ENCODE data around the gene CLASRP. TPM values are rescaled to one million over a fixed set of nuclear protein-coding genes. Genes with fewer than 3 reads are reported as not detected.
A peak's percentile ranks its signal among the peaks of the same experiment; 100 is the strongest.
"Not testable (repeated sequence)": the region's sequence is repeated elsewhere in the genome, so short reads cannot be mapped to it uniquely, and the experiment has no call there.

The CLASRP gene
- total RNA-seq, 1 donor from 2014 or later, result 30.8 TPM

DNA sequence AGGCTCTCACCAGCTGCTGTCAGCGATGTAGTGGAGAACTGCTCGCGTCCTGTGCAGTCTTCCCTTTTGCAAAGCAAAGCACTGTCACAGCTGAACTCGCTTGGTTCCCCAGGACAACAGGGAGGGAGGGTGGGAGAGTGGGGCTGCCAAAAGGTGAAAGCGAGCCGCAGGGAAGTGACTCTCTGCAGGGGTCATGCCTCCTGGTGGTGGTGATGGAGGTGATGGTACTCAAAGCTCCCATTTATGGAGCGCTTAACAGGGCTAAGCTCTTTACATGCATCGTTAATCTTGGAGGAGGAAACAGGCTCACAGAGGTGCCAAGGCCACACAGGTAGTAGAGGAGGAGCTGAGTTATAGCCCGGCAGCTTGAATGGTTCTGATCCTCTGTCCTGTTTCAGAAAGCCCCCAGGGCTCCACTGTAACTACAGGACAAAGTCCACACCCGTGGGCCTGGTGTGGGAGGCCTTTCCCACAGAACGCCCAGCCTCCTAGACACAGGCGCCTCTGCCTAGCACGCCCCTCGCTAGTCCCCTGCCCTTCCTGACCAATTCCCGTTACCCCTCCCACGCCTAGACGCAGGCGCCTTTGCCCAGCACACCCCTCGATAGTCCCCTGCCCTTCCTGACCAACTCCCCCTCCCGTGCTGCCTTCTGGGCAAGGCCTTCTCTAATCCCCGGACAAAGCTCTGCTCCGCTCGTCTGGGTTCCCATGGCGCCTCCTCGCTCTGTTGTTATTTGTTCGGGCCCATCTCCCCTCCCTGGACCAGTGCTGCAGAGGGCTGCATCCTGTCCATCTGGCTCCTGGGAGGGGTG is 64.9 kb downstream of the CLASRP start:
- peak; percentile 3 for ATAC-seq

DNA sequence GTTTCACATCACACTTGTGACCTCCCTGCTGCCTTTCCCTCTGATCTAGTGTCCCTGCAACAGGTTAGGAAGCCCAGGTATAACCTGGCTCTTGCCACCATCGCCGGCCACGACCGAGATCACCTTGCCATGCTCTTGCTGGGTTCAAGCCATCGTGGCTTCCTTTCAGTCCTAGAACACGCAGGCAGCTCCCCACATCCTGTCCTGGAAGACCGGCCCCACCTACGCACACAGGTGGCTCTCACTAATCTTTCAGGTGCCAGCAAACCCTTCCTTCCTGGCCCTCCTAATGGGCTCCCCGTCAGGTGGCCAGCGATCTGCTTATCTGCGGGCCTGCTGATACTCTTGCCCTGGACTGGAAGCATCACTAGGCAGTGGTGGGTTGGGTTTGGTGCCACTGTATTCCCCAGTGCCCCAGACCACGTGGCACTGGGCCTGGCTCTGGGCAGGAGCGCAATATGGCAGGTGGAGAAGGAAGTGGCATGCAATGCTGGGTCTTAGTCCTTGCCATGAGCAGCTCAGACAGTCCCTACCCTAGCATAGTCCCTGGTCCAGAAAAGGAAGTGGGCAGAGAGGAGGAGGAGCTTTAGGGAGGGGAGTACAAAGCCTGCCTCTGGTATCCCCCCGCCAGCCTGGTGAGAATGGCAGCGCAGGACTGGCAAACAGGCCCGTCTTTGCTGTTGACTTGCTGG is 66.0 kb downstream of the CLASRP start:
- no peak for ATAC-seq

DNA sequence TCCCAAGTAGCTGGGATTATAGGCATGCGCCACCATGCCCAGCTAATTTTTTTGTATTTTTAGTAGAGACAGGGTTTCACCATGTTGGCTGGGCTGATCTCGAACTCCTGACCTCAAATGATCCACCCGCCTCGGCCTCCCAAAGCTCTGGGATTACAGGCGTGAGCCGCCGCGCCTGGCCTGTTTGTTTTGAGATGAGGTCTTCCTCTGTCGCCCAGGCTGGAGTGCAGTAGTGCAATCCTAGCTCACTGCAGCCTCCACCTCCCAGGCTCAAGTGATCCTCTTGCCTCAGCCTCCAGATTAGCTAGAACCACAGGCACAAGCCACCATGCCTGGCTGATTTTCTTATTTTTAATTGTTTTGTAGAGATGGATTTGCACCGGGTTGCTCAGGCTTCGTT is 67.5 kb downstream of the CLASRP start:
- not testable (repeated sequence) for ATAC-seq

DNA sequence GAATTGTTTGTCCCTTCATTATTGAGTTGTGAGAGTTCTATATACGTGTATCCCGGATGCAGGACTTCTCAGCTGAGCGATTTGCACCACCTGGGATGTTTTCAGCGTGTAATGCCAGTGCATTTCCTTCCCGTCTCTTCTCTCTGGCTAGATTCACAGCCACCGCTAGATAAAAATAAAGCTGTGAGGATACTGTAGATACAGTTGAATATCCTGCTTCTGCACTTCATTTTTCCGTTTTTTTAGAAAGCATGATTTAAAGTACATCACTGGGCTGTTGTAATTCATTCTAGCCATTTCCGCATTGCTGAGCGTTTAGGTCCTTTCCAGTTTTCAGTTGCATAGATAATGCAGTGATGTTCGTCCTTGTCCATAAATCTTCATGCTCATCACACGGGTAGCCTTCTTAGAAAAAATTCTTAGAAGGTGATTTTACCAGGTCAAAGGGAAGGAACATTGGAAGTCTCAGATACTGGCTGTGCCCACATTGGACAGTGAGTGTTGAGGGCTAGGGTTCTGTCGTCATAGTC is 68.8 kb downstream of the CLASRP start:
- ATAC-seq, result no peak

DNA sequence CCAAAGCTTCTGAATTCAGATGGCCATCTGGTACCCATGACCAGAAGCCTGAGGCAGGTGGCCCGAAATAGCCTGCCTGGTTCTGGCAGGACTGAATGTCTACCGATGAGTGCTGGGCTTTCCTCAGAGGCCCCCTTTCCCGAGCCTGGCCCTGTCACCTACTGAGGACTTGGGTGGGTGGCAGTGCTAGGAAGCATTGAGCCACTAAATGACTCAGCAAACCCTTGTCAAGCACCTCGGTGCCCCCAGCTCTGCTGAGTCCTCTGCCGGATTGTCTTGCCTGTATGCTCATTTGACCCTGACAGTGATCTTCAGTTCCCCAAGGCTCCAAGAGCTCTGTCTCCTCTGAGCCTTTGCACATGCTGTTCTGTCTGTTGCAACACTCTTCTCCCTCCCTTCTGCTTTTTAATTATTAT is 72.0 kb downstream of the CLASRP start:
- ATAC-seq, result no peak

DNA sequence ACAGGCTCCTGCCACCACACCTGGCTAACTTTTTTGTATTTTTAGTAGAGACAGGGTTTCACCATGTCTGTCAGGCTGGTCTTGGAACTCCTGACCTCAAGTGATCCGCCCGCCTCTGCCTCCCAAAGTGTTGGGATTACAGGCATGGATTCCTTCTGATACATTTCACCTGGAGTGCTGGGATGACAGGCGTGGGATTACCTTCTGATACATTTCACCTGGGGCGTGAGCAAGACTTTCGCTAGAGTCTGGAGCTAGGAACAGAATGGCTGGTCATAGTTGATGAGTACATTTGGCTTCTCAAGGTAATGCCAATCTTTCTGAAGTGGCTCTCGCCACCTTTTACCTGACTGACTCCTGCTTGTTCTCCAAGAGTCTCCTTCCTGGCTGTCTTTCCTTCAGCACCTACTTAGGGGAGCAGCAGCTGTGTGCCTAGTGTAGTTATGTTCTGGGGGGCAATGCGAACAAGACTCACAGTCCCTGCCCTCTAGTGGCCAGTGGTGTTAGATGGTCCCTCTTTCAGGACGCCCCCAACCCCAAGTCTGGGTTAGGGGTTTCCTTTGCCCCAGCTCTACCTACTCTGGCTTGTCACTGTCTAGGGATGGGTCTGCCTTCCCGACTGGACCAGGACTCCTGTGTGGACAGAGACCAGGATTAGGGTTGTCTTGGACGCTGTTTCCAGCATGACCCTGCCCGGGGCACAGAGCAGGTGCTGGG is 73.4 kb downstream of the CLASRP start:
- ATAC-seq, result no peak

DNA sequence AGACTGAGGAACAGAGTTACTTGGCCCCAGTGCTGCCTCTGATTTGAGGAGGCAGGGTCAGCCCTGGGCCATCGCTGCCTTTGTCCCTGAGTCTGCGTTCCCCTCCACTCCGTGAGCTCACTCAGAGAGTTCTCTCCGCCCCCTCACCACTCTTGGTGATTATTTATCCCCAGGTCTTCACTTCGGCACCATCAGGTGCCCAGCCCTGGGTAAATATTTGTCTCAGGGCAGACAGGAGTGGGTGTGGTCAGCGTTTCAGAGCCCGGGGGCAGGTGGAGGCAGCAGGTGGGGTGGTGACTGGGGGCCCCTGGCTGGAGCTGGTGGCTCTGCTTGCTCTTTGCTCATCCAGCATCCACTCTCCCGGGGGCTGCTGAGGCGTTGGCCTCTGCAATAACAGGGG is 74.8 kb downstream of the CLASRP start:
- peak; percentile 27 for ATAC-seq

DNA sequence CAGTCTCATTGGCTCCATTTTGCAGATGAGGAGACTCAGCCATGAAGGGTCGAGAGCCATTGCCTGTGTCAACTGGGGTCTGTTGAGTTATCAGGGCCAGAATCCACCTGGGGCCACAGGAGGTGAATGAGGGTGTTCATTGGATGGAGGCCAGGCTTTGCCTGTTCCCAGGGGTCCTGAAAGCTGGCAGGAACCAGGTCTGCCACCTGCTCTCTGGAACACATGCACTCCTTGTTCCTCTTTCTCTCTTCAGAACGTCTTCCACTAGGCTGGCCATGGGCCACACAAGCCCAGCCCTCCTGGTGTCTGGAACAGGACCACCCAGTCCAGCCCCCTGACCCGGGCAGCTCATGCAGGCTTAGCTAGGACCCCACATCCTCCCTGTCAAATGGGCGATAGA is 75.3 kb downstream of the CLASRP start:
- no peak for ATAC-seq

DNA sequence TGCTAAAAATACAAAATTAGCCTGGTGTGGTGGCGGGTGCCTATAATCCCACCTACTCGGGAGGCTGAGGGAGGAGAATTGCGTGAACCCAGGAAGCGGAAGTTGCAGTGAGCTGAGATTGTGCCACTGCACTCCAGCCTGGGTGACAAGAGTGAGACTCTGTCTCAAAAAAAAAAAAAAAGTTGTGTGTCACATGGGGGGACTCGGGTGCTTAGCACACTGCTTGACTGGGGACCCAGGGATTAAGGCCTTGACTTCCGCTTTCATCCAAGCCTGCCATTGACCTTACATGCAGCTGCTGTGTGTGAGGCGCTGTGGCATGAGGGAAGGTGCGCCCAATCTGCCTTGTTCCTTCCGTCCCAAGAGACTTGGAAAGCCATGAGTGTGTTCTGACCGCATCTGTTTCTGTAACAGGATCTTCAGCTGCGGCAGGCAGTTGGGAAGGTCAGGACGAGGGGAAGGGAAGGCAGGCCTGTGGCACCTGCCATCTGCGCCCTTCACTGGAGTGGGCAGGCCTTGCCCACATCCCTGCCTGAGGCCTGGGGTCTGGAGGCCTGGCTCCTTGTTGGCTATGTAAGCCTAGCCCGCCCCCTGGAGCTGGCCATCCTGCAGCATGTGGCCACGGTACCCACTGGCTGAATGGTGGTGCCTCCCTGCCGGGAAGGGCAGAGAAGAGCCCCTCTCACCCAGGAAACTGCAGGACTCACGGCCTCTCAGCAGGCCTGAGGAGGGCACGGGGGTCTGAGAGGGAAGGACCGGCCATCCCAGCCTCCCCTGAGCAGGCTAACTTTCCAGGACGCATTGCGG is 77.2 kb downstream of the CLASRP start:
- no peak for ATAC-seq

DNA sequence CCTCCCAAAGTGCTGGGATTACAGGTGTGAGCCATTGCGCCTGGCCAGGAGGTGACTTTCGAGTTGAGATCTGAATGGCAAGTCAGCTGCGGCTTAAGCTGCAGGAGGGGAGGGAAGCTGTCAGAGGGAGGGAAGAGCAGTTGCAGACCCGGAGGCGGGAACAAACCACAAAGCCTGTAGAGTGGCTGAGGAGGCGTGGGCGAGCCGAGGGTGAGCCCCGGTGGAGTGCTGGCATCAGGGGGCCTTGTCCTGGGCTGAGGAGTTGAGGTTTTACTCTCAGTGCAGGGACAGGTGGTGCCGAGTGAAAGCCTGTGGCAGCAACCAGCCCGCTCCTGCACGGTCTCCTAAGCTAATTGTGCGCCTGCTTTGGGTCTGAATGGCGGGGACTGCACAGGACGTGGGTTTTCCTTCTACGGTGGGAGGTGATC is 78.3 kb downstream of the CLASRP start:
- ATAC-seq, result no peak

DNA sequence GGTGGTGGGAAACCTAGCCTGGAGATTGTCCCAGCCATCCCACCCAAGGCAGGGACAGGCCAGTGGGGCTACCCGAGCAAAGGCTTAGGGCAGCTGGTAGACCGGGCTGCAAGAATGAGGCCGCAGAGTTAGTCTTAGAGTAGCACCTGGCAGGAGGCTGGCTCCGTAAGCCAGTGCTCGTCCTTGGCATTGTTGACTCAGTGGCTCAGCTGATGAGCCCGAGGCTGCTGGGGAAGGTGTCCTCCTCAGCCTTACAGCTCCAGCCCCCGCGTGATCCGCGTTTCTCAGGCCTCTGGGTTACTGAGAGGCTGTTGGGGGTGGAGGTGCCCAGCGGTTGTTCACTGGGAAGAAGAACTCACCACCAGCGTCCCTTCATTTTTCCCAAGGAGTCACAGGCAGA is 78.8 kb downstream of the CLASRP start:
- ATAC-seq, result peak; percentile 11

DNA sequence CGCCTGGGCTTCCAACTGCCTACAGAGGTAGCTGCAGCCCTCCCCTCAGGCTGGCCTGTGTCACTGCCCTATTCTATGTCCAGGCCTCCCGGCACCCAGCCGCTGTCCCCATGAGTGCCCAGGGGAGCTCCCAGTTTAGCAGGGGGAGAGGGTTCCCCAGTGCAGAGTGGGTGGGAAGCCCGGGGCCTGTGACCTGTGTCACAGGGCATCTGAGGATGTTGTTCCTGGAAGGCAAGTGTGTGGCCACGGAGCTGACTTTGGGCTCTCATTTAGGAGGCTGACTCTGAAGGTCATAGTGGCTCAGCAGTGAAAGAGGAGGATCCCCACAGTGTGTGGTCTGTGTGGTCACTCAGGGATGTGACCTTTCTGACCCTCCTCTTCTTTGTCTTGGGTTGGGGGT is 79.3 kb downstream of the CLASRP start:
- no peak for ATAC-seq

DNA sequence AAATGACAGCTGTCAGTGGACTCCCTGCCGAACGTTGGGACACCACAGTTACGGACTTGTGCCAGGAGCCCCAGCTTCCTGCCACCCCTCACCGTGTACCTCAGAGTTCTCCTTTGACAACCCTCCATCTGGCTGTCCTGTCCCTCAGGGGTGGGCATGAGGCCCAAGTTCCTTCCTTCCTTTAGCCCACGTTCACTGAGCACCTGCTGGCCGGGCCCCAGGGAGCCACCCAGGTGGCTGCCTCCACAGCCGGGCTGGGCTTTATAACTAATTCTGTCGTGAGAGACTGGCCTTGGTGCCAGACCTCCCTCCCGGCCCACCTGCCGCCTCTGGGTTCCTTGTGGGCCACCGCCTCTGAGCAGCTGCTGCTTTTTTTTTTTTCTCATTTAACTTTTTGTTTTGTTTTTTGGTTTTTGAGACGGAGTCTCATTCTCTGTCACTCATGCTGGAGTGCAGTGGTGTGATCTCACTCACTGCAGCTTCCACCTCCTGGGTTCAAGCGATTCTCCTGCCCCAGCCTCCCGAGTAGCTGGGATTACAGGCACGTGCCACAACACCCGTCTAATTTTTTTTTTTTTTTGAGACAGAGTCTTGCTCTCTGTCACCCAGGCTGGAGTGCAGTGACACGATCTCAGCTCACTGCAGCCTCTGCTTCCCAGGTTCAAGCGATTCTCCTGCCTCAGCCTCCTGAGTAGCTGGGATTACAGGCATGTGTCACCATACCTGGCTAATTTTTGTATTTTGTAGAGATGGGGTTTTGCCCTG is 79.9 kb downstream of the CLASRP start:
- not testable (repeated sequence) for ATAC-seq

DNA sequence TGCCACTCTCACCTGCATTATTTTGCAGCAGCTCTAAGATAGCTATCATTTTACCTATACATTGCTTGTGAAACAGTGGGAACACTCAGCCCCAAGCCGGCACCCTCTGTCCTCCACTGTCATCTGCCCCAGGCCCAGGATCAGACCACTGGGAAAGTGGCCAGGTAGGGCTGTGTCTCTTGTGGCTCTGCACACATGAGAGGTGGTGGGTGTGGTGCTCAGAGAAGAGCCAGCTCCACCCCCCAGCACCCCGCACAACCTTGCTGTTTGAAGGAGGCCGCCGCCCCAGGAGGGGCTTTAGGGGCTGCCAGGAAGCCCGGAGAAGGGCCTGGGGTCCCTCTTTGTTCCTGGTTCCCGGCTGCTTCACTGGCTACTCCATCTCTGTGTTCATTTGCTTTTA is 80.7 kb downstream of the CLASRP start:
- ATAC-seq, result no peak

Other genes with a start within 250 kb of the CLASRP start
- gene BCAM, start 229.9 kb upstream of the CLASRP start, total RNA-seq, result 13.3 TPM
- 64.4 TPM for gene NECTIN2, start 192.7 kb upstream of the CLASRP start, total RNA-seq
- gene TOMM40, start 147.8 kb upstream of the CLASRP start, total RNA-seq, result 71.4 TPM
- 5.7 TPM for gene APOE, start 133.2 kb upstream of the CLASRP start, total RNA-seq
- 4.7 TPM for gene APOC1, start 124.4 kb upstream of the CLASRP start, total RNA-seq
- not detected for gene APOC4, start 96.8 kb upstream of the CLASRP start, total RNA-seq
- gene APOC2, start 93.0 kb upstream of the CLASRP start, total RNA-seq, result 0.52 TPM
- gene CLPTM1, start 83.7 kb upstream of the CLASRP start, total RNA-seq, result 69.9 TPM
- 6.6 TPM for gene RELB, start 37.6 kb upstream of the CLASRP start, total RNA-seq
- gene ZNF296, start 37.4 kb downstream of the CLASRP start, total RNA-seq, result 8.1 TPM
- gene GEMIN7, start 40.2 kb downstream of the CLASRP start, total RNA-seq, result 18.7 TPM
- 24.2 TPM for gene PPP1R37, start 54.1 kb downstream of the CLASRP start, total RNA-seq
- gene NKPD1, start 121.9 kb downstream of the CLASRP start, total RNA-seq, result 1.00 TPM
- 19.6 TPM for gene TRAPPC6A, start 139.2 kb downstream of the CLASRP start, total RNA-seq
- 8.8 TPM for gene BLOC1S3, start 139.7 kb downstream of the CLASRP start, total RNA-seq
- gene EXOC3L2, start 206.4 kb downstream of the CLASRP start, total RNA-seq, result 1.1 TPM
- gene MARK4, start 212.2 kb downstream of the CLASRP start, total RNA-seq, result 21.0 TPM